Subcutaneous adipose tissue (tissue), 4 donors: ENCODE results near the gene BIRC6. TPM values are rescaled to one million over a fixed set of nuclear protein-coding genes. Genes with fewer than 3 reads are reported as not detected.

ENCODE experiments used
- CTCF ChIP-seq: fragments of 450-650 bp; IDR thresholded peaks from one replicate; pipeline ENCODE4 v1.5.1; 2016; ENCODE audit warnings: low read depth, mild to moderate bottlenecking, control low read depth, antibody characterized with exemption, moderate library complexity
- total RNA-seq, 4 donors: library from RNA; depleted of rRNA; stranded (reverse); fragments of >200 nt; gene quantifications; one replicate each; pipeline ENCODE4 v1.1.0, GENCODE V29; 2016

BIRC6 gene
- total RNA-seq, 4 donors from 2014 or later: 120 to 147 (median 143) TPM

- TF ChIP-seq CTCF: no peak
Observed at GRCh38 chr2:32624812-32625211, 268.0 kb downstream of the BIRC6 start.

- TF ChIP-seq CTCF: no peak
Observed at GRCh38 chr2:32626639-32627221, 269.9 kb downstream of the BIRC6 start.

- no peak for TF ChIP-seq CTCF
Observed at GRCh38 chr2:32627441-32627813, 270.6 kb downstream of the BIRC6 start.

GRCh38 chr2:32627814-32628579 is 271.2 kb downstream of the BIRC6 start, which contains the start of gene TTC27:
TSS of gene TTC27 (plus strand) at chr2:32628050. CDS start at chr2:32628293, 243 bp downstream.
- TF ChIP-seq CTCF: no peak

- no peak for TF ChIP-seq CTCF
Observed at GRCh38 chr2:32632089-32632488, 275.3 kb downstream of the BIRC6 start.

- TF ChIP-seq CTCF: no peak
Observed at GRCh38 chr2:32633040-32633439, 276.2 kb downstream of the BIRC6 start.

- no peak for TF ChIP-seq CTCF
Observed at GRCh38 chr2:32641180-32641579, 284.4 kb downstream of the BIRC6 start.
